HEK293 (cell line): ENCODE measurements around the gene ZNF181.

ENCODE experiments used
- CTCF ChIA-PET: fragments of 350-600 bp; formaldehyde crosslinking; extraction: SDS; loops from one replicate; lab custom pipeline; 2021; ENCODE audit warnings: antibody characterized with exemption; lab: Yijun Ruan, JAX
- POLR2A ChIA-PET: fragments of 300-600 bp; formaldehyde crosslinking; extraction: SDS; loops from one replicate; lab custom pipeline; 2020; ENCODE audit warnings: antibody characterized with exemption, inconsistent platforms; lab: Yijun Ruan, JAX
- H3K27ac ChIP-seq: fragments of 200-500 bp; sonication (Bioruptor generic); 2 replicates; pipeline ENCODE4 v1.5.1; 2014; ENCODE audit warnings: low read depth, low read length, control low read depth, inconsistent platforms; ENCODE audit errors: extremely low read depth
- H3K36me3 ChIP-seq, 2 experiments: fragments of 200-500 bp in 1 of 2; sonication (Bioruptor generic) in 1 of 2; 1 replicate in 1 of 2; 2 replicates in 1 of 2; pipeline ENCODE4 v1.5.1; 2014 to 2017; ENCODE audit warnings: inconsistent platforms in 2 of 2, low read length in 2 of 2; ENCODE audit not compliant: control insufficient read depth in 2 of 2, insufficient read depth in 1 of 2
- H3K4me1 ChIP-seq: fragments of 200-500 bp; sonication (Bioruptor generic); 2 replicates; pipeline ENCODE4 v1.5.1; 2014; ENCODE audit warnings: mild to moderate bottlenecking, low read length, inconsistent platforms; ENCODE audit not compliant: control insufficient read depth, insufficient read depth
- H3K4me3 ChIP-seq: 2 replicates; pipeline ENCODE4 v1.5.1; 2011; ENCODE audit warnings: low read depth, mild to moderate bottlenecking, control low read depth, low read length, moderate library complexity
- H3K9me3 ChIP-seq: fragments of 200-500 bp; sonication (Bioruptor generic); 2 replicates; pipeline ENCODE4 v1.5.1; 2014; ENCODE audit warnings: low read depth, low read length, inconsistent platforms; ENCODE audit not compliant: control insufficient read depth, insufficient read depth
- BCL6B ChIP-seq: fragments of 450-650 bp; formaldehyde crosslinking; IDR thresholded peaks from 2 replicates; pipeline ENCODE4 v1.5.1; 2017; ENCODE audit warnings: missing biosample characterization, missing genetic modification characterization
- CTCF ChIP-seq: fragments of 450-650 bp; formaldehyde crosslinking; IDR thresholded peaks from 2 replicates; pipeline ENCODE4 v1.5.1; 2016; ENCODE audit warnings: missing biosample characterization, missing genetic modification characterization
- EGR2 ChIP-seq: fragments of 450-650 bp; formaldehyde crosslinking; IDR thresholded peaks from 2 replicates; pipeline ENCODE4 v1.5.1; 2016; ENCODE audit warnings: low read depth, missing biosample characterization, missing genetic modification characterization
- IKZF3 ChIP-seq: fragments of 450-650 bp; IDR thresholded peaks from 2 replicates; pipeline ENCODE4 v1.5.0; 2018; ENCODE audit warnings: missing biosample characterization, mild to moderate bottlenecking, missing genetic modification characterization, moderate library complexity
- INSM2 ChIP-seq: fragments of 450-650 bp; formaldehyde crosslinking; IDR thresholded peaks from 2 replicates; pipeline ENCODE4 v1.5.1; 2016; ENCODE audit warnings: missing biosample characterization, missing genetic modification characterization
- KLF16 ChIP-seq: fragments of 450-650 bp; formaldehyde crosslinking; IDR thresholded peaks from 2 replicates; pipeline ENCODE4 v1.5.1; 2017; ENCODE audit warnings: missing biosample characterization, missing genetic modification characterization
- KLF17 ChIP-seq: fragments of 450-650 bp; formaldehyde crosslinking; IDR thresholded peaks from 2 replicates; pipeline ENCODE4 v1.5.1; 2016; ENCODE audit warnings: missing biosample characterization, missing genetic modification characterization
- KLF9 ChIP-seq: fragments of 450-650 bp; formaldehyde crosslinking; IDR thresholded peaks from 2 replicates; pipeline ENCODE4 v1.5.1; 2016; ENCODE audit warnings: missing biosample characterization, missing genetic modification characterization, low read depth
- MYNN ChIP-seq: fragments of 450-650 bp; formaldehyde crosslinking; IDR thresholded peaks from 2 replicates; pipeline ENCODE4 v1.5.1; 2016; ENCODE audit warnings: missing biosample characterization, missing genetic modification characterization, borderline replicate concordance
- OVOL3 ChIP-seq: fragments of 450-650 bp; formaldehyde crosslinking; IDR thresholded peaks from 2 replicates; pipeline ENCODE4 v1.5.1; 2016; ENCODE audit warnings: missing biosample characterization, missing genetic modification characterization
- PRDM10 ChIP-seq: fragments of 450-650 bp; formaldehyde crosslinking; IDR thresholded peaks from 2 replicates; pipeline ENCODE4 v1.5.1; 2016; ENCODE audit warnings: missing biosample characterization, missing genetic modification characterization
- SCRT2 ChIP-seq: fragments of 450-650 bp; formaldehyde crosslinking; IDR thresholded peaks from 2 replicates; pipeline ENCODE4 v1.5.1; 2016; ENCODE audit warnings: missing biosample characterization, missing genetic modification characterization
- YY1 ChIP-seq: fragments of 450-650 bp; formaldehyde crosslinking; IDR thresholded peaks from 2 replicates; pipeline ENCODE4 v1.5.1; 2018; ENCODE audit warnings: missing biosample characterization, missing genetic modification characterization
- ZBTB20 ChIP-seq: fragments of 450-650 bp; formaldehyde crosslinking; IDR thresholded peaks from 2 replicates; pipeline ENCODE4 v1.5.1; 2016; ENCODE audit warnings: missing biosample characterization, missing genetic modification characterization
- ZBTB21 ChIP-seq: fragments of 450-650 bp; formaldehyde crosslinking; IDR thresholded peaks from 2 replicates; pipeline ENCODE4 v1.5.1; 2017; ENCODE audit warnings: missing biosample characterization, missing genetic modification characterization
- ZEB2 ChIP-seq: fragments of 450-650 bp; formaldehyde crosslinking; IDR thresholded peaks from 2 replicates; pipeline ENCODE4 v1.5.1; 2016; ENCODE audit warnings: missing biosample characterization, missing genetic modification characterization
- ZFHX2 ChIP-seq: fragments of 450-650 bp; formaldehyde crosslinking; conservative IDR thresholded peaks from 2 replicates; pipeline ENCODE4 v1.5.1; 2016; ENCODE audit warnings: missing biosample characterization, missing genetic modification characterization
- ZNF174 ChIP-seq: fragments of 450-650 bp; formaldehyde crosslinking; IDR thresholded peaks from 2 replicates; pipeline ENCODE4 v1.5.0; 2017; ENCODE audit warnings: missing biosample characterization, mild to moderate bottlenecking, missing genetic modification characterization
- ZNF175 ChIP-seq: fragments of 450-650 bp; formaldehyde crosslinking; IDR thresholded peaks from 2 replicates; pipeline ENCODE4 v1.5.1; 2016; ENCODE audit warnings: missing biosample characterization, missing genetic modification characterization
- ZNF398 ChIP-seq: fragments of 450-650 bp; formaldehyde crosslinking; IDR thresholded peaks from 2 replicates; pipeline ENCODE4 v1.5.1; 2017; ENCODE audit warnings: missing biosample characterization, missing genetic modification characterization
- ZNF426 ChIP-seq: fragments of 450-650 bp; formaldehyde crosslinking; IDR thresholded peaks from 2 replicates; pipeline ENCODE4 v1.5.1; 2017; ENCODE audit warnings: missing biosample characterization, missing genetic modification characterization, mild to moderate bottlenecking, inconsistent platforms, moderate library complexity
- ZNF48 ChIP-seq: fragments of 450-650 bp; formaldehyde crosslinking; IDR thresholded peaks from 2 replicates; pipeline ENCODE4 v1.5.1; 2016; ENCODE audit warnings: missing biosample characterization, missing genetic modification characterization
- ZNF692 ChIP-seq: fragments of 450-650 bp; formaldehyde crosslinking; IDR thresholded peaks from 2 replicates; pipeline ENCODE4 v1.5.1; 2016; ENCODE audit warnings: missing biosample characterization, missing genetic modification characterization
- ZNF777 ChIP-seq: fragments of 450-650 bp; formaldehyde crosslinking; IDR thresholded peaks from 2 replicates; pipeline ENCODE4 v1.5.1; 2017; ENCODE audit warnings: missing biosample characterization, missing genetic modification characterization, borderline replicate concordance

Gene ZNF181

GRCh38 chr19:34733266-34733745 is 737 bp upstream of the ZNF181 start:
- H3K27ac ChIP-seq, result peak overlapping the region; percentile 96
- TF ChIP-seq PRDM10 (tag by site-specific recombination) (no peak; the same call in 1 of the 2 replicates), KLF16 (tag by site-specific recombination) (peak; percentile 93), ZBTB21 (tag by site-specific recombination) (0 out of 2 replicates have a peak, but pooled peaks have one; percentile 13), ZNF692 (tag by site-specific recombination) (0 out of 2 replicates have a peak, but pooled peaks have one; percentile 65), ZNF174 (0 out of 2 replicates have a peak, but pooled peaks have one; percentile 21), ZNF426 (tag by site-specific recombination) (no peak), MYNN (tag by site-specific recombination) (no peak), CTCF (tag by site-specific recombination) (peak; percentile 52), ZNF48 (tag by site-specific recombination) (no peak), IKZF3 (tag by site-specific recombination) (no peak), OVOL3 (tag by site-specific recombination) (no peak), INSM2 (tag by site-specific recombination) (no peak), ZNF175 (tag by site-specific recombination) (no peak), ZNF398 (tag by site-specific recombination) (0 out of 2 replicates have a peak, but pooled peaks have one; percentile 5), KLF17 (tag by site-specific recombination) (0 out of 2 replicates have a peak, but pooled peaks have one; percentile 18), ZNF777 (tag by site-specific recombination) (peak; percentile 14; the same call in 1 of the 2 replicates), ZEB2 (tag by site-specific recombination) (no peak), BCL6B (tag by site-specific recombination) (peak; percentile 92), YY1 (tag by site-specific recombination) (no peak), SCRT2 (tag by site-specific recombination) (no peak), ZFHX2 (tag by site-specific recombination) (no peak; the same call in 1 of the 2 replicates), KLF9 (tag by site-specific recombination) (peak; percentile 86), ZBTB20 (tag by site-specific recombination) (no peak; the same call in 1 of the 2 replicates), EGR2 (tag by site-specific recombination) (0 out of 2 replicates have a peak, but pooled peaks have one; percentile 25)

More at GRCh38 chr19:34733266-34733745, 737 bp upstream of the ZNF181 start:
- ChIA-PET CTCF (interaction anchor here (0.8 to 2.7 kb wide), 4 partner anchors 21 to 403 kb away, joined by 3 to 7 read pairs (median 4); no protein-coding TSS in a partner anchor), POLR2A (interaction anchor here (1.0 to 2.2 kb wide), 5 partner anchors 39 to 194 kb away, joined by 3 to 24 read pairs (median 3); partner anchors contain the start of genes SCGB2B2, ZNF30 and ZNF302)
- H3K36me3 ChIP-seq, result peaks cover 27 to 29% of the 10 kb centered on the region in 2 experiments
- peaks cover 14% of the 10 kb centered on the region for H3K4me1 ChIP-seq
- peak overlapping the region; percentile 68 for H3K4me3 ChIP-seq
- H3K9me3 ChIP-seq, result peaks cover 8% of the 10 kb centered on the region
